IMR-90 (cell line): Measurements from ENCODE around the gene GOT2. TPM values are rescaled to one million over a fixed set of nuclear protein-coding genes. Genes with fewer than 3 reads are reported as not detected.

ENCODE experiments used
- ATAC-seq: fragments of 200-7000 bp; cut with Tn5 transposase; 2 replicates; pipeline ENCODE4 v1.9.1; 2020; ENCODE audit warnings: low read depth, mild to moderate bottlenecking, moderate library complexity
- BruUV-seq: library from RNA; stranded (reverse); fragments of 400-500 nt; replicated peaks from 2 replicates; lab custom pipeline; 2021; lab: Mats Ljungman, UMichigan
- CTCF ChIA-PET: fragments of 300-600 bp; formaldehyde crosslinking; extraction: SDS; loops from one replicate; lab custom pipeline; 2021; ENCODE audit warnings: antibody characterized with exemption; lab: Yijun Ruan, JAX
- POLR2A ChIA-PET: fragments of 300-600 bp; sonication (Branson Sonifier 250); formaldehyde crosslinking; loops from one replicate; lab custom pipeline; 2022; ENCODE audit warnings: antibody characterized with exemption; ENCODE audit not compliant: unreplicated experiment; lab: Charles Lee
- DNase-seq: peaks from one replicate; pipeline ENCODE4 v3.0.0; 2013
- H2AFZ ChIP-seq: replicated peaks from 2 replicates; pipeline ENCODE3; 2013; ENCODE audit warnings: low read length, mild to moderate bottlenecking; ENCODE audit not compliant: poor library complexity
- H2AK5ac ChIP-seq: 2 replicates; pipeline ENCODE4 v1.6.1; 2013; ENCODE audit warnings: low read depth, low read length, inconsistent platforms
- H2AK9ac ChIP-seq: replicated peaks from 2 replicates; pipeline ENCODE3; 2013; ENCODE audit warnings: mild to moderate bottlenecking, low read depth, low read length, moderate library complexity; ENCODE audit not compliant: poor library complexity
- H2BK120ac ChIP-seq: 2 replicates; pipeline ENCODE4 v1.6.1; 2013; ENCODE audit warnings: low read depth, low read length, inconsistent platforms
- H2BK15ac ChIP-seq: 3 replicates; pipeline ENCODE4 v1.6.1; 2013; ENCODE audit warnings: low read depth, low read length, inconsistent platforms
- H2BK20ac ChIP-seq: 2 replicates; pipeline ENCODE4 v1.6.1; 2013; ENCODE audit warnings: low read depth, mild to moderate bottlenecking, inconsistent platforms, low read length, moderate library complexity
- H2BK5ac ChIP-seq: 2 replicates; pipeline ENCODE4 v1.6.1; 2013; ENCODE audit warnings: mild to moderate bottlenecking, low read depth, low read length, inconsistent platforms; ENCODE audit not compliant: poor library complexity, severe bottlenecking
- H3K14ac ChIP-seq: replicated peaks from 2 replicates; pipeline ENCODE4 v1.6.1; 2013; ENCODE audit warnings: low read depth, low read length, inconsistent platforms
- H3K18ac ChIP-seq: 2 replicates; pipeline ENCODE4 v1.6.1; 2013; ENCODE audit warnings: low read depth, low read length, control low read depth
- H3K23ac ChIP-seq: 2 replicates; pipeline ENCODE4 v1.6.1; 2013; ENCODE audit warnings: low read depth, low read length, inconsistent platforms
- H3K27ac ChIP-seq: 2 replicates; pipeline ENCODE4 v1.5.1; 2013; ENCODE audit warnings: mild to moderate bottlenecking, control low read depth, low read length; ENCODE audit not compliant: insufficient read depth
- H3K27me3 ChIP-seq: 2 replicates; pipeline ENCODE4 v1.6.1; 2013; ENCODE audit warnings: low read length; ENCODE audit not compliant: control insufficient read depth, insufficient read depth
- H3K36me3 ChIP-seq: 2 replicates; pipeline ENCODE4 v1.6.1; 2013; ENCODE audit warnings: low read length, mixed read lengths; ENCODE audit not compliant: control insufficient read depth, insufficient read depth
- H3K4ac ChIP-seq: 2 replicates; pipeline ENCODE4 v1.6.1; 2013; ENCODE audit warnings: low read depth, low read length, inconsistent platforms
- H3K4me1 ChIP-seq: 2 replicates; pipeline ENCODE4 v1.6.1; 2013; ENCODE audit warnings: low read length, mixed read lengths; ENCODE audit not compliant: control insufficient read depth, insufficient read depth
- H3K4me2 ChIP-seq: 2 replicates; pipeline ENCODE4 v1.6.1; 2013; ENCODE audit warnings: low read depth, mild to moderate bottlenecking, control low read depth, low read length, moderate library complexity
- H3K4me3 ChIP-seq: 2 replicates; pipeline ENCODE4 v1.5.1; 2013; ENCODE audit warnings: low read depth, mild to moderate bottlenecking, control low read depth, low read length, moderate library complexity; ENCODE audit not compliant: insufficient read depth
- H3K56ac ChIP-seq: 2 replicates; pipeline ENCODE4 v1.6.1; 2013; ENCODE audit warnings: low read length, inconsistent platforms; ENCODE audit not compliant: insufficient read depth; ENCODE audit errors: extremely low read depth
- H3K79me1 ChIP-seq, 2 experiments: 2 replicates each; pipeline ENCODE4 v1.6.1; 2013; ENCODE audit warnings: low read length in 2 of 2, inconsistent platforms in 1 of 2, low read depth in 1 of 2
- H3K9ac ChIP-seq: 2 replicates; pipeline ENCODE4 v1.6.1; 2013; ENCODE audit warnings: low read depth, low read length, control low read depth
- H3K9me1 ChIP-seq: 2 replicates; pipeline ENCODE4 v1.6.1; 2013; ENCODE audit warnings: low read length, inconsistent platforms; ENCODE audit not compliant: insufficient read depth
- H3K9me3 ChIP-seq: 2 replicates; pipeline ENCODE4 v1.6.1; 2013; ENCODE audit warnings: low read length; ENCODE audit not compliant: control insufficient read depth, insufficient read depth
- H4K20me1 ChIP-seq: 2 replicates; pipeline ENCODE4 v1.6.1; 2013; ENCODE audit warnings: low read length, inconsistent platforms; ENCODE audit not compliant: insufficient read depth
- H4K5ac ChIP-seq: 2 replicates; pipeline ENCODE4 v1.6.1; 2013; ENCODE audit warnings: mild to moderate bottlenecking, low read depth, low read length, control low read depth
- H4K8ac ChIP-seq, 2 experiments: 2 replicates each; pipeline ENCODE4 v1.6.1; 2013; ENCODE audit warnings: low read depth in 2 of 2, low read length in 2 of 2, control low read depth in 1 of 2, inconsistent platforms in 1 of 2
- H4K91ac ChIP-seq: 2 replicates; pipeline ENCODE4 v1.6.1; 2013; ENCODE audit warnings: low read depth, low read length, inconsistent platforms; ENCODE audit not compliant: insufficient read depth
- BHLHE40 ChIP-seq: fragments of 150-350 bp; IDR thresholded peaks from 2 replicates; pipeline ENCODE4 v1.6.1; 2016; ENCODE audit warnings: mild to moderate bottlenecking, low read depth, low read length
- CEBPB ChIP-seq: IDR thresholded peaks from 2 replicates; pipeline ENCODE4 v1.6.1; 2012; ENCODE audit warnings: low read depth, low read length, improper control_type of control experiment
- CHD1 ChIP-seq: IDR thresholded peaks from 2 replicates; pipeline ENCODE4 v1.6.1; 2012; ENCODE audit warnings: low read depth, low read length, improper control_type of control experiment
- CTCF ChIP-seq: conservative IDR thresholded peaks from 2 replicates; pipeline ENCODE4 v1.5.1; 2012; ENCODE audit warnings: mild to moderate bottlenecking, low read depth, low read length, improper control_type of control experiment
- ELK1 ChIP-seq: fragments of 150-350 bp; IDR thresholded peaks from 2 replicates; pipeline ENCODE4 v1.6.1; 2016; ENCODE audit warnings: low read depth, mild to moderate bottlenecking, low read length, moderate library complexity, borderline replicate concordance
- FOS ChIP-seq: fragments of 150-350 bp; IDR thresholded peaks from 2 replicates; pipeline ENCODE4 v1.6.1; 2016; ENCODE audit warnings: low read depth, low read length
- MAFK ChIP-seq: IDR thresholded peaks from 2 replicates; pipeline ENCODE4 v1.6.1; 2012; ENCODE audit warnings: low read depth, low read length, improper control_type of control experiment
- MAZ ChIP-seq: IDR thresholded peaks from 2 replicates; pipeline ENCODE4 v1.6.1; 2012; ENCODE audit warnings: low read depth, mild to moderate bottlenecking, low read length, improper control_type of control experiment, moderate library complexity, borderline replicate concordance
- MXI1 ChIP-seq: IDR thresholded peaks from 2 replicates; pipeline ENCODE4 v1.6.1; 2012; ENCODE audit warnings: low read depth, mild to moderate bottlenecking, low read length, moderate library complexity, borderline replicate concordance
- NFE2L2 ChIP-seq: fragments of 150-350 bp; IDR thresholded peaks from 2 replicates; pipeline ENCODE4 v1.6.1; 2016; ENCODE audit warnings: low read depth, mild to moderate bottlenecking, low read length
- POLR2A ChIP-seq: IDR thresholded peaks from 2 replicates; pipeline ENCODE4 v1.6.1; 2012; ENCODE audit warnings: mild to moderate bottlenecking, low read depth, low read length
- RAD21 ChIP-seq: IDR thresholded peaks from 2 replicates; pipeline ENCODE4 v1.6.1; 2012; ENCODE audit warnings: low read length, improper control_type of control experiment
- RCOR1 ChIP-seq: IDR thresholded peaks from 2 replicates; pipeline ENCODE4 v1.6.1; 2012; ENCODE audit warnings: mild to moderate bottlenecking, low read length, improper control_type of control experiment; ENCODE audit not compliant: insufficient replicate concordance
- RFX5 ChIP-seq: IDR thresholded peaks from 2 replicates; pipeline ENCODE4 v1.8.0; 2012; ENCODE audit warnings: low read depth, mild to moderate bottlenecking, low read length, moderate library complexity
- SMC3 ChIP-seq: fragments of 150-350 bp; IDR thresholded peaks from 2 replicates; pipeline ENCODE4 v1.6.1; 2016; ENCODE audit warnings: low read depth, mild to moderate bottlenecking, antibody characterized with exemption, low read length, moderate library complexity
- USF2 ChIP-seq: fragments of 150-350 bp; IDR thresholded peaks from 2 replicates; pipeline ENCODE4 v1.6.1; 2017; ENCODE audit warnings: mild to moderate bottlenecking, antibody characterized with exemption, low read length, low read depth
- WGBS, 2 experiments: methylation state at CpG; one replicate each; pipeline versions ENCODE4 v1.1.5 to v1.1.7; 2013; ENCODE audit warnings: missing lambda C conversion rate in 2 of 2; ENCODE audit not compliant: insufficient read length in 1 of 2; ENCODE audit errors: extremely low coverage in 2 of 2; 5-methylcytosine and 5-hydroxymethylcytosine counted together
- dilution Hi-C: fragments of 300-500 bp; cut with HindIII; formaldehyde crosslinking; loops from one replicate; pipeline ENCODE4 v1.14.3; 2018; ENCODE audit warnings: low sequenced_read_pairs; ENCODE audit not compliant: unreplicated experiment
- in situ Hi-C: fragments of 300-500 bp; cut with MboI; formaldehyde crosslinking; loops from 3 replicates; pipeline ENCODE4 v1.14.3; 2019; ENCODE audit warnings: low sequenced_read_pairs, inconsistent platforms, mixed read lengths
- intact Hi-C: fragments of 100-400 bp; cut with micrococcal nuclease; formaldehyde crosslinking; loops from 2 replicates; pipeline ENCODE4 v1.10.0; 2022
- polyA plus RNA-seq, 3 experiments: library from polyadenylated mRNA; depleted of rRNA; stranded (reverse); fragments of >200 nt; gene quantifications; 2 replicates each; pipeline ENCODE4 v1.2.3, GENCODE V29; 2012; ENCODE audit warnings: low replicate concordance in 1 of 3
- total RNA-seq: library from RNA; depleted of rRNA; stranded (reverse); fragments of >200 nt; gene quantifications from 2 replicates; pipeline ENCODE4 v1.2.3, GENCODE V29; 2012

Gene GOT2
- total and polyA plus RNA-seq, 2 of the 4 experiments (the other 2 are of a cell fraction): 50.2 to 60.2 TPM

GRCh38 chr16:58738672-58739296 lies 4.7 kb upstream of the GOT2 start:
- H2AFZ ChIP-seq: no peak overlapping the region
- H3K18ac ChIP-seq: no peak overlapping the region
- no peak overlapping the region for H3K4me3 ChIP-seq
- intact Hi-C loops (no loop called here), in situ Hi-C loops (no loop called here), dilution Hi-C loops (no loop called here)
- no peak overlapping the region for H3K9ac ChIP-seq
- POLR2A ChIA-PET: no interaction called here
- H4K20me1 ChIP-seq: no peaks in the 10 kb centered on the region
- H3K9me3 ChIP-seq: no peaks in the 10 kb centered on the region
- no TSS peak for BruUV-seq
- no peak for TF ChIP-seq USF2
- no peak for TF ChIP-seq MAZ
- no peak for TF ChIP-seq CEBPB
- TF ChIP-seq CTCF: no peak
- no peak for TF ChIP-seq RFX5
- TF ChIP-seq RAD21: no peak
- no peak for TF ChIP-seq BHLHE40
- no peak for TF ChIP-seq NFE2L2
- TF ChIP-seq MAFK: no peak
- no peak for TF ChIP-seq CHD1
- no peak for TF ChIP-seq FOS
- no peak for TF ChIP-seq SMC3
- no peak for TF ChIP-seq RCOR1
- TF ChIP-seq MXI1: no peak
- no peak for TF ChIP-seq ELK1
- TF ChIP-seq POLR2A: no peak
- no peak overlapping the region for H3K56ac ChIP-seq
- no peak overlapping the region for H2AK5ac ChIP-seq
- no peaks in the 10 kb centered on the region for H3K4me1 ChIP-seq
- no peak overlapping the region for H2BK120ac ChIP-seq
- no peak overlapping the region for H3K27ac ChIP-seq
- H3K4me2 ChIP-seq: no peak overlapping the region
- ATAC-seq (no peak), DNase-seq (no peak)
- no peaks in the 10 kb centered on the region for H3K36me3 ChIP-seq
- H2BK15ac ChIP-seq: no peak overlapping the region
- H3K9me1 ChIP-seq: no peaks in the 10 kb centered on the region
- no peak overlapping the region for H4K91ac ChIP-seq
- no peak overlapping the region for H3K4ac ChIP-seq
- H4K8ac ChIP-seq: no peak overlapping the region
- WGBS, 2 experiments: 77% methylated on average over 4 of the region's 5 CpGs; no CpG with 5 or more reads in 1 of the 2 experiments
- no peak overlapping the region for H3K23ac ChIP-seq
- peaks cover 3% of the 10 kb centered on the region; the same call in 1 of the 2 replicates for H3K27me3 ChIP-seq
- no peak overlapping the region for H2AK9ac ChIP-seq
- H2BK20ac ChIP-seq: no peak overlapping the region
- peaks cover 0 to 4% of the 10 kb centered on the region in 2 experiments; a peak in 1 of 4 replicates for H3K79me1 ChIP-seq
- CTCF ChIA-PET: no interaction called here
- H4K5ac ChIP-seq: no peak overlapping the region
- no peak overlapping the region for H3K14ac ChIP-seq
- no peak overlapping the region for H2BK5ac ChIP-seq
